Peyer's patch (tissue), 4 donors: ENCODE data around the gene UTF1.

ENCODE experiments used
- POLR2A ChIP-seq, 2 donors: fragments of 450-650 bp; IDR thresholded peaks; one replicate each; pipeline ENCODE4 v1.5.1; 2017; ENCODE audit warnings: antibody characterized with exemption in 2 of 2, mild to moderate bottlenecking in 2 of 2, moderate library complexity in 2 of 2
- TF ChIP-seq, protein P1 (sequence below), 6 experiments: fragments of 450-650 bp in 4 of 6; fragments of 200-600 bp in 2 of 6; sonication (generic) in 1 of 6; IDR thresholded peaks; one replicate each; pipeline ENCODE4 v1.5.1; 2017 to 2019; ENCODE audit warnings: antibody characterized with exemption in 6 of 6, mild to moderate bottlenecking in 3 of 6, moderate library complexity in 1 of 6

DNA sequence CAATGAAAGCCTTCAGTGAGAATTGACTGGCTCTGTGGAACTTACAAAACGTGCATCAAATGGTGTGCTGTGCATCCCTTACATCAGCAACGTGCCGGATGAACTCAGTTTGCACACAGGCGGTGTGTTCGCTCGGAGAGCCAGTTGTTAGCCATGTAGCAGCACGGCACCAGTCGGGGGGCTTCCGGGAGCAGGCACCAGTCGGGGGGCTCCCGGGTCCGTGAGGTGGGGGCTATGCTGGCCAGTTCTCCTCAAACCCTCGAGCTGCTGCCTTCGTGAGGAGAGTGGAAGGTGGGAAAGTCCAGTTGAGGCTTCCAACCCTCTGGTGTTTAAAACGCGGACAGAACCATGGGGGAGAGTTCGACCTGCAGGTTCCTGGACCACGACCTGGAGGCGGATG is 34.9 kb upstream of the UTF1 start:
- TF ChIP-seq, protein P1, sequence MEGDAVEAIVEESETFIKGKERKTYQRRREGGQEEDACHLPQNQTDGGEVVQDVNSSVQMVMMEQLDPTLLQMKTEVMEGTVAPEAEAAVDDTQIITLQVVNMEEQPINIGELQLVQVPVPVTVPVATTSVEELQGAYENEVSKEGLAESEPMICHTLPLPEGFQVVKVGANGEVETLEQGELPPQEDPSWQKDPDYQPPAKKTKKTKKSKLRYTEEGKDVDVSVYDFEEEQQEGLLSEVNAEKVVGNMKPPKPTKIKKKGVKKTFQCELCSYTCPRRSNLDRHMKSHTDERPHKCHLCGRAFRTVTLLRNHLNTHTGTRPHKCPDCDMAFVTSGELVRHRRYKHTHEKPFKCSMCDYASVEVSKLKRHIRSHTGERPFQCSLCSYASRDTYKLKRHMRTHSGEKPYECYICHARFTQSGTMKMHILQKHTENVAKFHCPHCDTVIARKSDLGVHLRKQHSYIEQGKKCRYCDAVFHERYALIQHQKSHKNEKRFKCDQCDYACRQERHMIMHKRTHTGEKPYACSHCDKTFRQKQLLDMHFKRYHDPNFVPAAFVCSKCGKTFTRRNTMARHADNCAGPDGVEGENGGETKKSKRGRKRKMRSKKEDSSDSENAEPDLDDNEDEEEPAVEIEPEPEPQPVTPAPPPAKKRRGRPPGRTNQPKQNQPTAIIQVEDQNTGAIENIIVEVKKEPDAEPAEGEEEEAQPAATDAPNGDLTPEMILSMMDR (IDR thresholded peaks at IDR 0.05), result no peak
- TF ChIP-seq POLR2A (IDR thresholded peaks at IDR 0.05), result no peak
